ENCODE results near the gene KIF26A.

DNA sequence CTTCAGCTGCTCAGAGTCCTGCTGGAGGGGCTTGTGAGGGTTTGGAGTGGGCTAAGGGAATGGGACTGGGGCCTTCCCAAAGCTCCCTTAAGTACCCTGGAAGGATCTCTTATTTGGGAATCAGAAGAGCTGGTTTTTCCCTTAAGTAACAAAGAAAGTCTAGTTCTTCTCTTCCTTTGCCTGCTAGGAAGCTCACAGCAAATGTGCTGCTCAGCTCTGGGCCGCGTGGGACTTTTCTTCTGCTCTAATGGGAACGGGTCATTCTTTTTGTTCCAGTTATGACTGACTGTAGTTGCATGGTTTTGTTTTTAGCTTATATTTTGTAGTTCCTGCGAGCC, 6.0 kb downstream of the KIF26A start:
- TF ChIP-seq, protein P1, sequence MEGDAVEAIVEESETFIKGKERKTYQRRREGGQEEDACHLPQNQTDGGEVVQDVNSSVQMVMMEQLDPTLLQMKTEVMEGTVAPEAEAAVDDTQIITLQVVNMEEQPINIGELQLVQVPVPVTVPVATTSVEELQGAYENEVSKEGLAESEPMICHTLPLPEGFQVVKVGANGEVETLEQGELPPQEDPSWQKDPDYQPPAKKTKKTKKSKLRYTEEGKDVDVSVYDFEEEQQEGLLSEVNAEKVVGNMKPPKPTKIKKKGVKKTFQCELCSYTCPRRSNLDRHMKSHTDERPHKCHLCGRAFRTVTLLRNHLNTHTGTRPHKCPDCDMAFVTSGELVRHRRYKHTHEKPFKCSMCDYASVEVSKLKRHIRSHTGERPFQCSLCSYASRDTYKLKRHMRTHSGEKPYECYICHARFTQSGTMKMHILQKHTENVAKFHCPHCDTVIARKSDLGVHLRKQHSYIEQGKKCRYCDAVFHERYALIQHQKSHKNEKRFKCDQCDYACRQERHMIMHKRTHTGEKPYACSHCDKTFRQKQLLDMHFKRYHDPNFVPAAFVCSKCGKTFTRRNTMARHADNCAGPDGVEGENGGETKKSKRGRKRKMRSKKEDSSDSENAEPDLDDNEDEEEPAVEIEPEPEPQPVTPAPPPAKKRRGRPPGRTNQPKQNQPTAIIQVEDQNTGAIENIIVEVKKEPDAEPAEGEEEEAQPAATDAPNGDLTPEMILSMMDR (IDR thresholded peaks at IDR 0.05) = no peak
- no peak for TF ChIP-seq POLR2A (IDR thresholded peaks at IDR 0.05)
